Ovary (tissue), 10 donors: Measurements from ENCODE around the gene ZNHIT2. TPM values are rescaled to one million over a fixed set of nuclear protein-coding genes. Genes with fewer than 3 reads are reported as not detected.
A peak's percentile ranks its signal among the peaks of the same experiment; 100 is the strongest.

Source experiments
- DNase-seq, 5 donors: peaks; one replicate each; pipeline ENCODE4 v3.0.0-alpha.2; 2019 to 2020
- H3K27ac ChIP-seq, 2 donors: fragments of 200-600 bp; one replicate each; pipeline versions ENCODE4 v1.5.1 to v1.8.0; 2019 to 2022
- H3K27me3 ChIP-seq: fragments of 200-600 bp; one replicate; pipeline ENCODE4 v1.8.0; 2022
- H3K36me3 ChIP-seq: fragments of 200-600 bp; sonication (generic); one replicate; pipeline ENCODE4 v1.5.1; 2019
- H3K4me1 ChIP-seq: one replicate; pipeline ENCODE4 v1.8.1; 2013; ENCODE audit warnings: mild to moderate bottlenecking, moderate library complexity; ENCODE audit not compliant: insufficient read depth
- H3K4me3 ChIP-seq: fragments of 200-600 bp; sonication (generic); one replicate; pipeline ENCODE4 v1.5.1; 2017
- H3K9me3 ChIP-seq, 2 donors: fragments of 200-600 bp in 1 of 2; sonication (generic) in 1 of 2; one replicate each; pipeline versions ENCODE4 v1.5.1 to v1.8.1; 2013 to 2019; ENCODE audit warnings: mild to moderate bottlenecking in 1 of 2, moderate library complexity in 1 of 2
- EP300 ChIP-seq: sonication (generic); formaldehyde crosslinking; IDR thresholded peaks from one replicate; pipeline ENCODE4 v1.6.1; 2017; ENCODE audit warnings: antibody characterized with exemption
- POLR2A ChIP-seq: fragments of 450-650 bp; IDR thresholded peaks from one replicate; pipeline ENCODE4 v1.6.1; 2017; ENCODE audit warnings: antibody characterized with exemption, mild to moderate bottlenecking, moderate library complexity
- whole genome bisulfite sequencing, 3 donors: extraction: QIAGEN DNeasy Blood & Tissue Kit in 1 of 3; methylation state at CpG; one replicate each; pipeline versions ENCODE4 v1.1.5 to v1.1.7; 2013 to 2017; 5-methylcytosine and 5-hydroxymethylcytosine counted together
- intact Hi-C, 4 donors: fragments of 100-400 bp; cut with DNase I; formaldehyde crosslinking; loops; one replicate each; pipeline versions ENCODE4 v1.11.0 to v1.15.1; 2022 to 2023
- long read RNA-seq, 3 donors: library from polyadenylated mRNA in 2 of 3; unstranded in 2 of 3; transcript quantifications; one replicate each; pipeline ENCODE4 v2.0.0 and lab custom pipeline, GENCODE V29; 2021 to 2026
- polyA plus RNA-seq, 2 donors: library from polyadenylated mRNA; stranded (reverse); fragments of 200-250 nt in 1 of 2; fragments of 350-450 nt in 1 of 2; fragmentation: Illumina TruSeq in 1 of 2; extraction: RNeasy Lipid Tissue Mini Kit (QIAGEN cat#74804) in 1 of 2; gene quantifications; one replicate each; pipeline ENCODE4 v1.2.3, GENCODE V29; 2013 to 2014
- total RNA-seq, 7 donors: library from RNA; depleted of rRNA in 2 of 7; stranded (reverse); fragments of >200 nt in 2 of 7; fragmentation: NEBNext Ultra II Directional in 3 of 7; extraction: Animal tissue kit (Norgen Biotek cat#: 25700) in 3 of 7; gene quantifications; one replicate each; pipeline versions ENCODE4 v1.1.0 to v1.2.4, GENCODE V29; 2016 to 2023
- TF ChIP-seq, protein P1 (sequence below), 3 donors: fragments of 450-650 bp in 2 of 3; fragments of 200-600 bp in 1 of 3; IDR thresholded peaks; one replicate each; pipeline versions ENCODE4 v1.5.1 to v1.8.0; 2016 to 2022; ENCODE audit warnings: antibody characterized with exemption in 3 of 3, mild to moderate bottlenecking in 1 of 3
- donor health status: DM: no; HTN: no; CAD: no; lungs with moderate emphysema.
- donor health status: DM: no; HTN: no; CAD: no.
- donor health status: Bipolar disorder and iron deficiency.
- donor health status: DM: yes; HTN: yes; CAD: no.
- donor health status: DM: no; HTN: no; CAD: no.
- donor health status: DM: yes; HTN: yes; CAD: no.

ZNHIT2 gene
- total RNA-seq, result 10 to 100 TPM; 10.0 to 33.7 (median 13.4) TPM
- 10 to 100 TPM in 1 of 2 donors, not detected in 1; 13.1 TPM for polyA plus RNA-seq
- long read RNA-seq, donor 1, transcript ZNHIT2-201 (1 exons, 1,306 nt), result major isoform, 61 of 61 reads
- long read RNA-seq, donor 1, partial matches to known transcripts, result 0 of 61 reads
- long read RNA-seq, donor 1, other reads (novel, unspliced or antisense), result 0 of 61 reads
- long read RNA-seq, donor 2, transcript ZNHIT2-201 (1 exons, 1,306 nt), result major isoform, 13 of 13 reads
- long read RNA-seq, donor 2, partial matches to known transcripts, result 0 of 13 reads
- long read RNA-seq, donor 2, other reads (novel, unspliced or antisense), result 0 of 13 reads
- long read RNA-seq, donor 3, transcript ZNHIT2-201 (1 exons, 1,306 nt), result major isoform, 24 of 24 reads
- long read RNA-seq, donor 3, partial matches to known transcripts, result 0 of 24 reads
- long read RNA-seq, donor 3, other reads (novel, unspliced or antisense), result 0 of 24 reads

GRCh38 chr11:65117206-65118096 lies at the start of gene ZNHIT2:
TSS of gene ZNHIT2 (minus strand) at chr11:65117701. CDS start at chr11:65117653, 48 bp downstream.
- Histone ChIP-seq H3K9me3 (no peaks in the 10 kb centered on the region), H3K27ac (peak within 1 kb of the TSS; percentile 27 to 70), H3K27me3 (no peaks in the 10 kb centered on the region), H3K4me1 (peaks cover 9% of the 10 kb centered on the region), H3K4me3 (peak within 1 kb of the TSS; percentile 70), H3K36me3 (no peaks in the 10 kb centered on the region)
- WGBS, 3 donors, result 0 to 1% (median 0%) methylated on average over 79 to 89 of the region's 89 CpGs
- TF ChIP-seq, protein P1, sequence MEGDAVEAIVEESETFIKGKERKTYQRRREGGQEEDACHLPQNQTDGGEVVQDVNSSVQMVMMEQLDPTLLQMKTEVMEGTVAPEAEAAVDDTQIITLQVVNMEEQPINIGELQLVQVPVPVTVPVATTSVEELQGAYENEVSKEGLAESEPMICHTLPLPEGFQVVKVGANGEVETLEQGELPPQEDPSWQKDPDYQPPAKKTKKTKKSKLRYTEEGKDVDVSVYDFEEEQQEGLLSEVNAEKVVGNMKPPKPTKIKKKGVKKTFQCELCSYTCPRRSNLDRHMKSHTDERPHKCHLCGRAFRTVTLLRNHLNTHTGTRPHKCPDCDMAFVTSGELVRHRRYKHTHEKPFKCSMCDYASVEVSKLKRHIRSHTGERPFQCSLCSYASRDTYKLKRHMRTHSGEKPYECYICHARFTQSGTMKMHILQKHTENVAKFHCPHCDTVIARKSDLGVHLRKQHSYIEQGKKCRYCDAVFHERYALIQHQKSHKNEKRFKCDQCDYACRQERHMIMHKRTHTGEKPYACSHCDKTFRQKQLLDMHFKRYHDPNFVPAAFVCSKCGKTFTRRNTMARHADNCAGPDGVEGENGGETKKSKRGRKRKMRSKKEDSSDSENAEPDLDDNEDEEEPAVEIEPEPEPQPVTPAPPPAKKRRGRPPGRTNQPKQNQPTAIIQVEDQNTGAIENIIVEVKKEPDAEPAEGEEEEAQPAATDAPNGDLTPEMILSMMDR (IDR thresholded peaks at IDR 0.05), result peak; percentile 95 to 99 (median 98)
- TF ChIP-seq POLR2A (peak; percentile 64), EP300 (peak; percentile 13)
- intact Hi-C loops, result loop anchor here in 3 of 4 donors (5.0 to 10.0 kb wide), 7 partner anchors 35 to 273 kb away; partner anchors contain the start of genes ARL2 (in 2 of the 3), ATG2A (in 1 of the 3), CAPN1 (in 1 of the 3) and CDC42BPG (in 1 of the 3)
- peak; percentile 99 to 100 (median 100) for DNase-seq

- intact Hi-C loops, result no loop called here
- Histone ChIP-seq H3K4me3 (no peak overlapping the region), H3K9me3 (no peaks in the 10 kb centered on the region), H3K27ac (no peak overlapping the region), H3K27me3 (no peaks in the 10 kb centered on the region), H3K36me3 (no peaks in the 10 kb centered on the region), H3K4me1 (peaks cover 3% of the 10 kb centered on the region)
- TF ChIP-seq, protein P1 (IDR thresholded peaks at IDR 0.05), result no peak
- TF ChIP-seq POLR2A, result no peak
- TF ChIP-seq EP300, result no peak
- DNase-seq, result no peak
- 86 to 90% (median 89%) methylated on average over 3 of the region's 3 CpGs for WGBS, 3 donors
Observed at GRCh38 chr11:65166893-65167292, 49.4 kb upstream of the ZNHIT2 start.

DNA sequence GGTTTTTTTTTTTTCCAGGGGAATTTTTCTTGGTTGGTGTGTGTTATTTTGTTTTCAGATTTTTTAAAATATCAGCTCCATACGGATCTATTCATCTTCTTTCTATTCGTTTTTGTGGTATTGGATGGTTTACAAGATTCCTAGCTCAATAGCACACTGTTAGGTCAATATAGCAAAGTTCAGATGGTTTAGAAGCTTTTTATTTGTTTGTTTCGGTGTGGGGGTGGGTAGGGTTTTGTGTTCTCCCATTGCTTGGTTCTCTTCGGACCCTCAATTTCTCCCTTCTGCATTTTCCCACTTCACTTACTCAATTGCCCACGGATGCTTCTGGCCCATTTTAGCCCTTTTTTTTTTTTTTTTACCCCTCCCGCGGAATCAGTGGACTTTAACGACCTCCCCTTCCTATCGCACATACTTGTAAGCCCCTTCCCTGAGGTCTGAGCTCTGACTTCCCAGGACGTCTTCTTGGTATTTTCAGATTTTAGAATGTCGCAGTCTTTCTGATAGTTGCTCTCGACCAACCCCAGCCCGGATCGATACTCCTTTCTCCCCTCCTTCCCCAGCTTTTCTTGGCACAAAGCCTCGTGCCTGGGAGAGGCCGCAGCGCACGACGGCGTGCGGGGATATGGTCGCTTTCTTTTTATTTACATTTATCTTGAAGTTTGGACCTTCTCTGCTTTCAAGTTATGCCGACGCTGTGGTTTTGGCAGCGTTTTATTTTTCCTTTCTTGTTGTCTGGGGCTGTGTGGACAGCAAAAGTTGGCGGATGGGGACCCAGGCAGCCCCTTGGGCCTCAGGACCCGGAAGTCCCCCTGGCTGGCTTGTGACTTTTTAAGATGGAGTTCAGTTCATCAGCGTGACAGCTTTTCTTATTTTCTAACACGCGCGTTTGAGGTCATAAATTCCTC lies 48.2 kb upstream of the ZNHIT2 start:
- peaks cover 3% of the 10 kb centered on the region for H3K4me1 ChIP-seq
- WGBS, 3 donors, result 17 to 27% (median 24%) methylated on average over 31 of the region's 31 CpGs
- DNase-seq, result no peak
- TF ChIP-seq POLR2A (no peak), EP300 (no peak)
- TF ChIP-seq, protein P1 (IDR thresholded peaks at IDR 0.05), result no peak
- intact Hi-C loops, result no loop called here
- H3K27me3 ChIP-seq, result no peaks in the 10 kb centered on the region
- no peaks in the 10 kb centered on the region for H3K36me3 ChIP-seq
- no peaks in the 10 kb centered on the region for H3K9me3 ChIP-seq
- H3K4me3 ChIP-seq, result peak overlapping the region; percentile 2
- H3K27ac ChIP-seq, result no peak overlapping the region
